VCaP (cell line): Measurements from ENCODE around the gene XIAP.
"Not testable (repeated sequence)": the region's sequence is repeated elsewhere in the genome, so short reads cannot be mapped to it uniquely, and the experiment has no call there.

Source experiments
- H3K27ac ChIP-seq: fragments of 450-650 bp; 2 replicates; pipeline ENCODE4 v1.5.1; 2017
- TF ChIP-seq, protein P1 (sequence below): fragments of 450-650 bp; conservative IDR thresholded peaks from 2 replicates; pipeline ENCODE4 v1.5.1; 2017; ENCODE audit warnings: mild to moderate bottlenecking, moderate library complexity

XIAP gene

GRCh38 chrX:123833387-123833786, 26.5 kb upstream of the XIAP start:
- no peak overlapping the region for H3K27ac ChIP-seq
- TF ChIP-seq, protein P1, sequence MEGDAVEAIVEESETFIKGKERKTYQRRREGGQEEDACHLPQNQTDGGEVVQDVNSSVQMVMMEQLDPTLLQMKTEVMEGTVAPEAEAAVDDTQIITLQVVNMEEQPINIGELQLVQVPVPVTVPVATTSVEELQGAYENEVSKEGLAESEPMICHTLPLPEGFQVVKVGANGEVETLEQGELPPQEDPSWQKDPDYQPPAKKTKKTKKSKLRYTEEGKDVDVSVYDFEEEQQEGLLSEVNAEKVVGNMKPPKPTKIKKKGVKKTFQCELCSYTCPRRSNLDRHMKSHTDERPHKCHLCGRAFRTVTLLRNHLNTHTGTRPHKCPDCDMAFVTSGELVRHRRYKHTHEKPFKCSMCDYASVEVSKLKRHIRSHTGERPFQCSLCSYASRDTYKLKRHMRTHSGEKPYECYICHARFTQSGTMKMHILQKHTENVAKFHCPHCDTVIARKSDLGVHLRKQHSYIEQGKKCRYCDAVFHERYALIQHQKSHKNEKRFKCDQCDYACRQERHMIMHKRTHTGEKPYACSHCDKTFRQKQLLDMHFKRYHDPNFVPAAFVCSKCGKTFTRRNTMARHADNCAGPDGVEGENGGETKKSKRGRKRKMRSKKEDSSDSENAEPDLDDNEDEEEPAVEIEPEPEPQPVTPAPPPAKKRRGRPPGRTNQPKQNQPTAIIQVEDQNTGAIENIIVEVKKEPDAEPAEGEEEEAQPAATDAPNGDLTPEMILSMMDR: peak; percentile 69

- no peak overlapping the region for H3K27ac ChIP-seq
- TF ChIP-seq, protein P1: no peak
Observed at GRCh38 chrX:123834116-123834515, 25.7 kb upstream of the XIAP start.

- no peak overlapping the region for H3K27ac ChIP-seq
- TF ChIP-seq, protein P1: no peak
Observed at GRCh38 chrX:123835661-123836371, 24.0 kb upstream of the XIAP start.

- not testable (repeated sequence) for H3K27ac ChIP-seq
Observed at GRCh38 chrX:123845129-123845528, 14.7 kb upstream of the XIAP start.

- no peak overlapping the region for H3K27ac ChIP-seq
- TF ChIP-seq, protein P1: no peak
Observed at GRCh38 chrX:123846577-123847038, 13.2 kb upstream of the XIAP start.

- no peak overlapping the region for H3K27ac ChIP-seq
- TF ChIP-seq, protein P1: no peak
Observed at GRCh38 chrX:123847056-123847455, 12.8 kb upstream of the XIAP start.

DNA sequence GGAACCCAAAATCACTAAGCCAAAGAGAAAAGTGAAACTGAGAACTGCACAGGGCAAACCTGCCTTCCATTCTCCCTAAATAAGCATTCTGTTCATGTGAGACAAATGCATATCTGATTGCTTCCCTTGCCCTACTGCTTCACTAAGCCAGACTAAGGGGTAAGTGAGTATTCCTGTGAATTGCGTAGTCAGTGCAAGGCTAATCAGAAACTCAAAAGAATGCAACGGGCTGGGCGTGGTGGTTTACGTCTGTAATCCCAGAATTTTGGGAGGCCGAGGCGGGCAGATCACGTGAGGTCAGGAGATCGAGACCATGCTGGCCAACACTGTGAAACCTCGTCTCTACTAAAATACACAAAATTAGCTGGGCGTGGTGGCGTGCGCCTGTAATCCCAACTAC, 10.8 kb upstream of the XIAP start:
- TF ChIP-seq, protein P1: no peak
- H3K27ac ChIP-seq: no peak overlapping the region

DNA sequence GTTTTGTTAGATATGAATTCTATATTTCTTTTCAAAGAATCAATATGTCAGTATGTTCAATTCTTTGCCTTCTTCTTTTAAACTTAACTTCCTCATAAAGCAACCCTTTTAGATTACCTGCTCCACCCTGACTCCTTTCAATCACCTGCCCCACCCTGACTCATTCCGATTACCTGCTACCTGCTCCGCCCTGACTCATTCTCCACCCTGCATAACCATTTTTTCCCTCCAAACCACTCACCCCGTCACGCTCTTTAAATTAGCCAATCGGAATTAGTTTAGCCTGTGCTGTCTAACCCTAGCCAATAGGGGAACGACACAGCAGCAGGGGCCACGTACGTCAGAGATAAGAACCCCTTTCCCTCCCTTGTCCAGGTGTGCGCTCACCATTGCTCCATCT, 9.9 kb upstream of the XIAP start:
- not testable (repeated sequence) for H3K27ac ChIP-seq
